Stimulated activated CD4-positive, alpha-beta T cell treated with anti-CD3 and anti-CD28 coated beads, Interleukin-4, amount 100 ng/mL, for 24 hours (primary cell): ENCODE data around the gene SLC2A1.

Experiments
- DNase-seq: peaks from one replicate; pipeline ENCODE4 v3.0.0-alpha.2; 2020

SLC2A1 gene

GRCh38 chr1:42957880-42958487, 684 bp downstream of the SLC2A1 start:
- peak; percentile 66 for DNase-seq

- no peak for DNase-seq
These were observed 1.3 kb downstream of the SLC2A1 start for GRCh38 chr1:42957229-42957879.

GRCh38 chr1:42956739-42957138, 1.9 kb downstream of the SLC2A1 start:
- DNase-seq: no peak

- no peak for DNase-seq
These were observed 3.2 kb downstream of the SLC2A1 start for GRCh38 chr1:42955311-42956063.

GRCh38 chr1:42953182-42954180, 5.2 kb downstream of the SLC2A1 start:
- DNase-seq: no peak

GRCh38 chr1:42952303-42953001, 6.2 kb downstream of the SLC2A1 start:
- no peak for DNase-seq

- no peak for DNase-seq
These were observed 7.1 kb downstream of the SLC2A1 start for GRCh38 chr1:42951588-42951987.

- DNase-seq: no peak
These were observed 8.6 kb downstream of the SLC2A1 start for GRCh38 chr1:42950116-42950481.

- DNase-seq: no peak
These were observed 9.2 kb downstream of the SLC2A1 start for GRCh38 chr1:42949312-42950115.

- no peak for DNase-seq
These were observed 10.5 kb downstream of the SLC2A1 start for GRCh38 chr1:42947965-42948732.

GRCh38 chr1:42947117-42947516, 11.6 kb downstream of the SLC2A1 start:
- no peak for DNase-seq

GRCh38 chr1:42946120-42946898, 12.4 kb downstream of the SLC2A1 start:
- DNase-seq: no peak

- DNase-seq: no peak
These were observed 13.5 kb downstream of the SLC2A1 start for GRCh38 chr1:42945164-42945563.

GRCh38 chr1:42944246-42944928, 14.3 kb downstream of the SLC2A1 start:
- DNase-seq: no peak

- DNase-seq: no peak
These were observed 14.9 kb downstream of the SLC2A1 start for GRCh38 chr1:42943728-42944127.

- no peak for DNase-seq
These were observed 15.5 kb downstream of the SLC2A1 start for GRCh38 chr1:42943166-42943565.

- no peak for DNase-seq
These were observed 16.2 kb downstream of the SLC2A1 start for GRCh38 chr1:42942444-42942843.

GRCh38 chr1:42941640-42942330, 16.9 kb downstream of the SLC2A1 start:
- no peak for DNase-seq
